Epithelial cell of prostate (primary cell): ENCODE measurements around the gene LTV1.

Source experiments
- DNase-seq: peaks from one replicate; pipeline ENCODE4 v3.0.0-alpha.2; 2011; ENCODE audit warnings: low read depth, low spot score
- H3K27ac ChIP-seq: fragments of 450-650 bp; 2 replicates; pipeline ENCODE4 v1.5.1; 2017; ENCODE audit warnings: mild to moderate bottlenecking

Gene LTV1

DNA sequence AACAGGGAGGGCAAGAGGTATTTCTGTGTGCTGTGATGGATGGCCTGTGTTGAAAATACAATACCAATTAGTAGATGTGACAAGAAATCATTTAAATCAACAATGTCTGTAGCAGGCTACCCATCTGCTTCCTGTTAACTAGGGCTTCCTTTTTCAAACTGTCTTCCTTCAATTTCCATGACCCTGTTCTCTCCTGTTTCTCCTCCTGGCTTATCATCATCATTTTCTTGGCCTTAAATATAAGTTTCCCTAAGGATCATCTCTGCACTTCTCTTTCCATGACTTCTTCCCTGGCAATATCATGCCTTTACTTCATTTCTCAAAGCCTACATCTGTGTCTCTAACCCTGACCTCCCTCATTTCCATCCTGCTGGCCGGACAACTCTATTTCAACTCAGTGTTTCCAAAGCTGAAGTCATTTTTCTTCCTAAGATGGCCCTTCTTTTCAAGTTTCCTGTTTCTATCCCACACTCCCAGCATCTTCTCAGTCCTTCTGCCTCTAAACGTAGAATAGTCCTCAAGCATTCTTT is 39.3 kb downstream of the LTV1 start:
- H3K27ac ChIP-seq = no peak overlapping the region
- no peak for DNase-seq

DNA sequence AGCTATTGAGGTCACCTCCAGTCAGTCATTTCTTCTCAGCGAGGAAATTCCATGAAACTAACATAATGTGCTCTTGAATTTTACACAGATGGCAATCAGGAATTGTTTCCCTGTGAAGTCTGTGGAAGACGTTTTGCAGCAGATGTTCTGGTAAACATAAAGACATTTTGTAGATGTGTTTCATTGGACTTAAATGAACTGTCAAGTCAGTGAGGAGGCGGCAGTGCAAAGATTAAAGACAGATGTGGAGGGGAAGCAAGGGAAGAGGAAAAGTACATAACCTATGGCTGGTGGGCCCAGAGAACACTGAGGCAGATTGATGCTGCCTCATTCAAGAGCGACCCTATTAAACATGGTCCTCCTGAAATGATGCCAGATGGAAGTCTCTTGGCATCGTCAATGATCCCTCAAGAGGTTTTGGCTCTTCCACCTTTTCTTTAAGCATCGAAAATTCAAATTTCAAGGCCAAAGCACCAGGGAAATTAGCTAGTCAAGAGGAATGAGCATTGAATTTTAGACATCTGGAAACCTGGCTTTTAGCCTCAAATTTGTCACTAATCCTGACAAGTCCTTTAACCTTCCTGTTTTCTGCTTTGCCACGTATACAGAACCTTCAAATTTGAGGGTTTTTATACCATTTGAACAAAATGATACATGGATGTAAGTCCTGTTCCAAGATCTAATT is 41.2 kb downstream of the LTV1 start:
- no peak for DNase-seq
- H3K27ac ChIP-seq = no peak overlapping the region

DNA sequence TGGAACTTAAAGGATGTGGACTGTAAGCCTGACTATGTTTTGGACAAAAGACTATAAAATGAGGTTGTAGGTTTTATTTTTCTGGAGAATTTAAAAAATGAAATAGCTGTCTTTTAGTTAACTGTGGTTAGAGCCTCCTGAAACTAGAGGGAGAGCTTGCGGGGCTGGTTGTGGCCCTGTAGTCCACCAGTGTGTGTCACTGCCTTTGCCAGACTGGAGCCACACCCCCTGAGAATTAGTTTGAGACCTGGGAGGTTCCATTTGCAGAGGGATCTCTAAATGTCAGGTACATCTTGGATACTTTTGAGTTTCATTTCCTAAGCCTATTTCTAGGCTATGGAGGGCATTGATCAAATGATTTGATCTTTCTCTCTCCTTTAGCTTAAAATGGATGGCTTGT is 42.0 kb downstream of the LTV1 start:
- no peak for DNase-seq

DNA sequence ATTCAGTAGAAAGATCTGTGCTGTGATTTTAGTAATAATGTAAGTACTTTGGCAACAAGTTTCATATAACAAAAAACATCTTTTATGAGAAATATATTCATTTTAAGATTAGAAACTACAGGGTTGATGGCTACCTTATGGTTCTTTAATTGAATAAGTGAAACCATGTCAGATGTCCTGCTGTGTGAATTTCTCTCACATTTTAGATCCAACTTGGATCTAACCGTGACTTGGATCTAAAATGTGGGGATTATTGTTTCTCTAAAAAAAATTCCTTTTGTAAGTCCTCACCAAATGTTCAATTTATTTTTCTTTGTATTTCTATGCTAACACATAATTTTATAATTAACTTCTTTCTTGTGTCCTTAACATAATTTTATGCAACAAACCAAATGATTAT is 51.5 kb downstream of the LTV1 start:
- no peak overlapping the region for H3K27ac ChIP-seq

More for the DNA sequence above, 42.0 kb downstream of the LTV1 start:
- no peak overlapping the region for H3K27ac ChIP-seq

DNA sequence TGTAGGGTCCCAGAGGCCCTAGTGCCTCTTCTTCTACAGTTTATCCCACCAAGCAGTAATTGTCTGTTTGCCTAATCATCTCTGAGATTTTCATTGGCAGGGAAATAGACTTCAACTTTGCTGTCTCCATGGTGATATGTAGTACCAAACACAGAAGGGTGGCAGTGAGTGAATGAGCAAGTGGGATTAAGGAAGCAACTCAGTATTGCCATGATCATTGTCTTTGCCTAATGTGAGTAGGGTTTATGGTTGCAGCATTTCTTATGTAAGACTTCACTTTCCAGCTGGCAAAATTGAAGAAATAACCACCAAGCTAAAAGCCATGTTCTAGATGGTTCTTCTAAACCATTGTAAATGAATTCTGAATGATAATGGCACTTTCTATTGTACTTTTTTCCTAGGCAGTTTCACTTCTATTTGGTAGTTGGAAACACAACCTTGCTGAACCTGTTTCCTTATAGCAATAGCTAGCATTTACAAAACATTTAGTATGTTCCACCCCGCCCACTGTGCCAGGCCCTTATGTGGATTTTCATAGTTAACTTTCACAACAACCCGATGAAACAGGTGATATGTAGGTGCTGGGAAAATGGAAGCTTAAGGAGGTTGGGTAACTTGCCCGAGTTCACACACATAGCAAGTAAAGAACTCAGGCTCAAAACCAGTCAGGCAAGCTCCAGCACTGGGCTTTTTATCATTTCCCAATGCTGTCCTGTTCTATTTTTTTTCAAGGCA is 53.2 kb downstream of the LTV1 start:
- DNase-seq = peak; percentile 66
- H3K27ac ChIP-seq = peak overlapping the region; percentile 6

More for the DNA sequence above, 51.5 kb downstream of the LTV1 start:
- no peak for DNase-seq

DNA sequence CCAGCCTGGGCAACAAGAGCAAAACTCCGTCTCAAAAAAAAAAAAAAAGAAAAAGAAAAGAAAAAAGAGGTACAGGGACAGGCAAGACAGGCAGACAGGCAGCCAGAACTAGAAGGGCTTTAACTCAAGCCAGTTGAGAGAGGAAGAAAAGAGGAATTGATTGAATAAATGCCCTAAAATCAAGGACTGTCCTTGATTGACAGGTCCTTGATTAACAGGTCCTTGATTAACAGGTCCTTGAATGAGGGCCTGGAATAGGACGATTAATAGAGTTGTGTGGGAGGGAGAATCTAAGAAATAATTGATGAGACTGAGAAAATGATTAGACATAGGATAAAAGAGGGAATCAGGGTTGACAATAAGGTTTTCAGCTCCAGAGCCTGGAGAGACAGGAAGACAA is 57.2 kb downstream of the LTV1 start:
- H3K27ac ChIP-seq = no peak overlapping the region
- no peak for DNase-seq

DNA sequence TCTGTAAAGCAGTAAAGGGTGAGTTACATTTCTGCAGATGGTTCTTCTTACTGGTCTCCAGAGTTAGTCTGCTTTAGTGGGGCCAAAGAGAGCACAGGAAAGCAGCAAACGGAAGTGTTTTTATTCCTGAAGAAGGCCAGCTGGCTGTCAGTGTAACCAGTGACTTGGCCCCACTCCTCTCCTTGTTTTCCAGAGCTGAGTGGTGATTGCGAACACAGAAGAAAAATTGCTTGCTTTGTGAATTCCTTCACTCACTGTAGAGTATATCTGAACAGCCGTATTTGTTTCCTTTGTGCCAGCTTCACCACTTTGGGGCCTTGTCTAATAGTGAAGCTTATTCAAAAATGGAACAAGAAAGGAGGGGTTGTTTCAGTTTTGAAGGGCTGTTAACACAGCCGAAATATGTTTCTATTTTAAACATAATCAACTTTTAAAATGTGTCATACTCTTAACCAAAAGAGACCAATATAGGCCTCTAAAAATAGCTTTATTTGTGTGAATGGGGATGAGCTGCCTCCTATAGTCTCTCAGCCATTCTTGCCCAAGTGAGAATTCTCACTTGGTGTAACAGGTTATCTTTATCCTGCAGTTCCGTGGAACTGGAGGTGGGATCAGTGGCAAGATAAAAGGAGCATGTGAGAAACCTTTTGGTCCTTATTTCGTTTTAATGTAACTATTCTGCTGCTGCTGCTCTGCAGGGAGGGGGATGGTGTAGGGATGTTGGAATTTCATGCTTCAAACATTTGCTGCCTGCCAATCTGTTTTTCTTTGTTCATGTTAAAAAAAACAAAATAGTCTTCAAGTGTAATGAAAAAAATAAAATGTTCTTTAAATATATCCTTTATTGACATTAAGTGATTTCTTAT is 59.0 kb downstream of the LTV1 start:
- no peak for DNase-seq
- H3K27ac ChIP-seq = no peak overlapping the region

DNA sequence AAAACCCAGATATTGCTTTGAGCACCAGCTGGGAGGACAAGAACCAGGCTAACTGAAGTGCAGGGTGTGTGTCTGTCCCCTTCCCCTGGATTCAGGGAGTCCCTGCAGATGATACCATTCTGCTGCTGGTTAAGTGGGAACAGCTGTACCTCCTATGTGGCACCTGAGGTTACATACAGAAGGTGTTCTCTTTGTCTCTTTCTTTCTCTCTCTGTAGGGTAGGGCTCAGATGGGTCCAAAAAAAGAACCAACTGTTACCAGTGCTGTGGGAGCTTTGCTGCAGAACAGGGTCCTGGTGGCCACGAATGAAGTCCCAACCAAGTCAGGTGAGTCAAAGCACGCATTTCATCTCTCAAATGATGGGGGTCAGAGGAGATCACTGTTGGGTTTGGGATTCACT is 59.7 kb downstream of the LTV1 start:
- H3K27ac ChIP-seq = no peak overlapping the region
- DNase-seq = no peak

DNA sequence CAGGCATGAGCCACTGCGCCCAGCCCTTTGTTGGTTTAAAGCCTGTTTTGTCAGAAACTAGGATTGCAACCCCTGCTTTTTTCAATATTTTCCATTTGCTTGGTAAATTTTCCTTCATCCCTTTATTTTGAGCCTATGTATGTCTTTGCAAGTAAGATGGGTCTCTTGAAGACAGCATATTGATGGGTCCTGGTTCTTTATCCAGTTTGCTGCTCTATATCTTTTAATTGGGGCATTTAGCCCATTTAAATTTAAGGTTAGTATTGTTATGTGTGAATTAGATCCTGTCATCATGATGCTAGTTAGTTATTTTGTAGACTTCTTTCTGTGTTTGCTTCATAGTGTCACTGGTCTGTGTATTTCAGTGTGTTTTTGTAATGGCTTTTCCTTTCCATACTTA is 67.9 kb downstream of the LTV1 start:
- no peak overlapping the region for H3K27ac ChIP-seq
- no peak for DNase-seq

DNA sequence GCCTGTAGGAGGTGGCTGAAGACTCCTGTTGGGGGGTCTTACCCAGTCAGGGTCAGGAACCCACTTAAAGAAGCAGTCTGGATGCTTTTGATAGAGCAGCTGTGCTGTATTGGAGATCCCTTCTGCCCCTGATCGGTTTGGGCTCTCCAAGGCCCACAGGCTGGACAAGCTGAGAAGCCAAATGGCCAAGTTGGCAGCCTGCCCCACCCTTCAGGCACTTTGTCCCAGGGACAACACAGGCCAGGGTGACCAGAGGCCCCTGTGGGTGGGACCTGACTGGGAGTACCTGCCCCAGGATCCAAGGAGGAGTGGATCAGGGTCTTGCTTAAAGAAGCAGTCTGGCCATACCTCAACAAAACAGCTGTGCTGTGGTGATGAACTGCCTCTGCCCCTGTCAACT is 69.5 kb downstream of the LTV1 start:
- no peak for DNase-seq
- no peak overlapping the region for H3K27ac ChIP-seq
